Heart right ventricle (tissue), 16 donors: ENCODE results near the gene SNTN. TPM values are rescaled to one million over a fixed set of nuclear protein-coding genes. Genes with fewer than 3 reads are reported as not detected.
"Not testable (repeated sequence)": the region's sequence is repeated elsewhere in the genome, so short reads cannot be mapped to it uniquely, and the experiment has no call there.

Experiments used
- ATAC-seq, 8 donors: fragments of 200-7000 bp; cut with Tn5 transposase; one replicate each; pipeline ENCODE4 v1.9.1; 2020; ENCODE audit warnings: mild to moderate bottlenecking in 8 of 8, moderate library complexity in 8 of 8, moderate number of reproducible peaks in 1 of 8
- DNase-seq, 2 donors: peaks; one replicate each; pipeline ENCODE4 v3.0.0-alpha.2; 2020
- H3K27ac ChIP-seq, 10 donors: fragments of 200-600 bp; sonication (generic) in 2 of 10; one replicate each; pipeline versions ENCODE4 v1.5.0 to v1.8.0; 2020 to 2022; ENCODE audit warnings: mild to moderate bottlenecking in 3 of 10
- H3K27me3 ChIP-seq, 7 donors: fragments of 200-600 bp; one replicate each; pipeline ENCODE4 v1.8.0; 2021 to 2022; ENCODE audit warnings: mild to moderate bottlenecking in 2 of 7
- H3K36me3 ChIP-seq, 9 donors: fragments of 200-600 bp; sonication (generic) in 1 of 9; one replicate each; pipeline versions ENCODE4 v1.5.0 to v1.8.0; 2020 to 2022; ENCODE audit warnings: mild to moderate bottlenecking in 2 of 9
- H3K4me1 ChIP-seq, 9 donors: fragments of 200-600 bp; sonication (generic) in 1 of 9; one replicate each; pipeline versions ENCODE4 v1.5.0 to v1.8.0; 2020 to 2022; ENCODE audit warnings: mild to moderate bottlenecking in 4 of 9
- H3K4me3 ChIP-seq, 10 donors: fragments of 200-600 bp; sonication (generic) in 2 of 10; one replicate each; pipeline versions ENCODE4 v1.5.0 to v1.8.0; 2020 to 2022; ENCODE audit warnings: mild to moderate bottlenecking in 7 of 10, moderate library complexity in 2 of 10
- H3K9me3 ChIP-seq, 11 donors: fragments of 200-600 bp in 10 of 11; sonication (generic) in 2 of 11; one replicate each; pipeline versions ENCODE4 v1.5.0 to v1.8.0; 2013 to 2022; ENCODE audit warnings: mild to moderate bottlenecking in 2 of 11, control low read depth in 1 of 11, moderate library complexity in 1 of 11
- CTCF ChIP-seq, 9 donors: fragments of 200-600 bp; sonication (generic) in 2 of 9; IDR thresholded peaks; one replicate each; pipeline versions ENCODE4 v1.5.0 to v1.8.0; 2021 to 2022; ENCODE audit warnings: antibody characterized with exemption in 9 of 9, mild to moderate bottlenecking in 5 of 9, moderate library complexity in 1 of 9
- WGBS, 2 donors: extraction: QIAGEN DNeasy Blood & Tissue Kit; methylation state at CpG; one replicate each; pipeline ENCODE4 v1.1.7; 2013; ENCODE audit warnings: inconsistent platforms in 1 of 2; 5-methylcytosine and 5-hydroxymethylcytosine counted together
- intact Hi-C, 10 donors: fragments of 100-400 bp; cut with DNase I; formaldehyde crosslinking; loops; one replicate each; pipeline versions ENCODE4 v1.11.1 to v1.14.2; 2022
- polyA plus RNA-seq, 2 donors: library from polyadenylated mRNA; stranded (reverse); fragments of 200-250 nt; gene quantifications; one replicate each; pipeline ENCODE4 v1.2.3, GENCODE V29; 2013
- total RNA-seq, 10 donors: library from RNA; stranded (reverse); fragmentation: NEBNext Ultra II Directional in 3 of 10; extraction: Animal tissue kit (Norgen Biotek cat#: 25700) in 3 of 10; gene quantifications; one replicate each; pipeline versions ENCODE4 v1.2.1 to v1.2.4, GENCODE V29; 2021 to 2023
- donor health status: Arrhythmogenic right ventricular cardiomyopathy.
- donor health status: ischemic (EF 13 %, LVEDD 7.1; RV severe dilation, severe dysfunction).
- donor health status: healthy with polysubstance abuse.
- donor health status: DM: no; HTN: yes; CAD: no.
- donor health status: DM: no; HTN: no; CAD: no.
- donor health status: ischemic (EF 25% LVEDD 6.9; RV normal size, moderate dysfunction).
- donor health status: ischemic (EF 25% LVEDD 5.7; RV mildly dilated, moderate dysfunction).
- donor health status: healthy.
- donor health status: DM: yes; HTN: yes; CAD: no.
- donor health status: Ischemic cardiomyopathy.
- donor health status: ischemic (EF 35%, LVEDD 5.7; RV mildly dilated, moderate dysfunction).
- donor health status: nonischemic (EF 11% LVEDD 7.7; RV severe dilation, severe dysfunction).
- donor health status: DM: yes; HTN: yes; CAD: no.
- donor health status: PGD.
- donor health status: ischemic (EF 29% LVEDD 5.4; RV normal size, mild dysfunction).
- donor health status: nonischemic (EF 23%, LVEDD 6.1; RV moderate dilation, normal function).

The SNTN gene
- total and polyA plus RNA-seq, 12 donors = not detected

DNA sequence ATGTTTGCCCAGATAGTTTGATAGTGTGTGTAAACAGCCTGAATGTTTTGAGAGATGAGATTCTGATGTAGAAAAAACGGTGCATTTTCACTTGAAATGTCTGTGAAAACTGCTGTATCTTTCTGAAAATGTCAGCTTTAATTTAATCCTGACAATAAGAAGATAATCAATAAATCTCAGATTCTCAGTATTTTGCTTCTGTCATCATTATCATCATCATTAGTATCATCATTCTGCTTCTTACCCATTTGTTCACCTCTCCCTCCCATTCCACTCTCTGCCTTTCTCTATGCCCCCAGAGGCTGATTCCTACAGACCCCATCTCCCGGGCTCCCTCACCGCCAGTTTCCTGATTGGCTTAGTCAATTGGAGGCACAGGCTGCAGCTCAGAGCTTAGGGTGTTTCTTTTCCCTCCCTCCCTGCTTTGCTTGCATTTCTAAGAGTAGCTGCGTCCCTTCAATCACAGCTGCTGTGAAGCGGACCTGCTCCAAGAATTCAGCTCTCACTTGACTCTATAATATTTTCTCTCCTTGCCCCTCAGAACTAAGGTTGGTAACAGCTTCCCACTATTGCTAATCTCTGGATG, 8.2 kb upstream of the SNTN start:
- H3K36me3 ChIP-seq = no peaks in the 10 kb centered on the region
- WGBS, 2 donors = 51 to 58% methylated on average over 5 of the region's 5 CpGs
- H3K4me3 ChIP-seq = no peak overlapping the region
- intact Hi-C loops = no loop called here
- H3K4me1 ChIP-seq = no peaks in the 10 kb centered on the region
- ATAC-seq (no peak), DNase-seq (no peak)
- H3K27ac ChIP-seq = no peak overlapping the region
- peaks cover 0 to 11% (median 0%) of the 10 kb centered on the region in 7 donors for H3K27me3 ChIP-seq
- H3K9me3 ChIP-seq = peaks cover 0 to 5% (median 0%) of the 10 kb centered on the region in 11 donors
- TF ChIP-seq CTCF (IDR thresholded peaks at IDR 0.05) = no peak

DNA sequence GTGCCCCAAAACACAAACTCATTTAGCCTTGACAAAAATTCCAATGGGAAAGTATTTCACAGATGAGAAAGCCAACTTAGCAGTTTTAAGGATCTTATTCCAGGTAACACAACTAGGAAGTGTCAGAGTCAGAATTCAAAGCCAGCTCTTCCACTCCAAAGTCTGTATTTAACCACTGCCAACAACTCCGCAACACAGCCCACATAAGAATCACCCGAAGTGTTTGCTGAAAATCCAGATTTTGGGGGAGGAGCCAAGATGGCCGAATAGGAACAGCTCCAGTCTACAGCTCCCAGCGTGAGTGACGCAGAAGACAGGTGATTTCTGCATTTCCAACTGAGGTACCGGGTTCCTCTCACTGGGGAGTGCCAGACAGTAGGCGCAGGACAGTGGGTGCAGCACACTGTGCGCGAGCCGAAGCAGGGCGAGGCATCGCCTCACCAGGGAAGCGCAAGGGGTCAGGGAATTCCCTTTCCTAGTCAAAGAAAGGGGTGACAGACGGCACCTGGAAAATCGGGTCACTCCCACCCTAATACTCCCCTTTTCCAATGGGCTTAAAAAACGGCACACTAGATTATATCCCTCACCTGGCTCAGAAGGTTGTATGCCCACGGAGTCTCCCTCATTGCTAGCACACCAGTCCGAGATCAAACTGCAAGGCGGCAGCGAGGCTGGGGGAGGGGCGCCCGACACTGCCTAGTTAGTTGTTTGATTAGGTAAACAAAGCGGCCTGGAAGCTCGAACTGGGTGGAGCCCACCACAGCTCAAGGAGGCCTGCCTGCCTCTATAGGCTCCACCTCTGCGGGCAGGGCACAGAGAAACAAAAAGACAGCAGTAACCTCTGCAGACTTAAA, 7.3 kb upstream of the SNTN start:
- H3K36me3 ChIP-seq, H3K4me1 ChIP-seq, H3K4me3 ChIP-seq, intact Hi-C loops, DNase-seq, H3K27ac ChIP-seq, H3K9me3 ChIP-seq, ATAC-seq: not testable (repeated sequence)
- 54 to 59% methylated on average over 25 of the region's 25 CpGs for WGBS, 2 donors
- peaks cover 0 to 11% (median 0%) of the 10 kb centered on the region in 7 donors for H3K27me3 ChIP-seq

DNA sequence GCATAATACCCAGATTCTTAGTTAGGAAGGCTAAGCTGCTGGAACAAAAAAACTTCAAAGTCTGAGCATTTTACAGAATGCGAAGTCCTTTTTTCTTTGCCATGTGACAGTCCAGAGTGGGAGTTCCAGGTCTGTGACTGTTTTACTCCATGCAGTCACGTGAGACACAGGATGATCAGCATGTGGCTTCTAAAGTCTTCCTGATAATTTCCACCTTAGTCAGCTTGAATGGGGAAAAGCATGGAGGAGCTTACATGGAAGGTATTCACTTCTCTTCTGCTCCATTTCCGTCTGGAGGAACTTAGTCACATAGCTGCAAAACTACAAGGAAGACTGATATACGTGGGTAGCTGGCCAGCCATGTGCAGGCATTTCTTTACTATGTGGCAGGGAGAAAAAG, 1.7 kb downstream of the SNTN start:
- Histone ChIP-seq H3K36me3 (no peaks in the 10 kb centered on the region), H3K27me3 (no peaks in the 10 kb centered on the region), H3K9me3 (no peaks in the 10 kb centered on the region), H3K4me3 (no peak overlapping the region), H3K27ac (no peak overlapping the region), H3K4me1 (no peaks in the 10 kb centered on the region)
- no peak for TF ChIP-seq CTCF (IDR thresholded peaks at IDR 0.05)
- no peak for ATAC-seq
- 62 to 79% methylated on average over 4 of the region's 4 CpGs for whole genome bisulfite sequencing, 2 donors
- no peak for DNase-seq
- intact Hi-C loops = no loop called here

- Histone ChIP-seq H3K9me3 (no peaks in the 10 kb centered on the region), H3K27me3 (no peaks in the 10 kb centered on the region), H3K4me1 (no peaks in the 10 kb centered on the region), H3K27ac (no peak overlapping the region), H3K36me3 (no peaks in the 10 kb centered on the region), H3K4me3 (no peak overlapping the region)
- intact Hi-C loops = no loop called here
- no peak for DNase-seq
- no peak for TF ChIP-seq CTCF (IDR thresholded peaks at IDR 0.05)
- WGBS, 2 donors = 60 to 73% methylated on average over 5 of the region's 5 CpGs
- no peak for ATAC-seq
Observed at GRCh38 chr3:63654931-63655330, 2.5 kb downstream of the SNTN start.

DNA sequence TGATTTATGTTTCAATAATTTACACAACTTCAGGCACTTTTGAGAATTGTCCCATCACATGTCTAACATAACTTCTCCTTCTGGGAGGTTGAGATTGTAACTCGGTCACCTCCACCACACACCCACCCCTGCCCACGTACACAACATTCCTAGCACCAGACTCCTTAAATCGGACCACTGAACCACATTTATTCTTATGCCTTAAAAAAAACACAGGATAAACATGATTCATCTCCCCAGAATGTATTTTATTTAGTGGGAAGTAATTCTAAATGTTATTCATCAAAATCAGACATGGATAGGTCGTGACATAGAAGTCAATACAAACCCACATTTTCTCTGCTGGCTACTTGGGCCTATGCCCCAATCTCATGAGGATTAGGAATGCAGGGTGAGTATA, 3.0 kb downstream of the SNTN start:
- Histone ChIP-seq H3K27ac (no peak overlapping the region), H3K27me3 (no peaks in the 10 kb centered on the region), H3K4me3 (no peak overlapping the region), H3K4me1 (no peaks in the 10 kb centered on the region), H3K36me3 (no peaks in the 10 kb centered on the region), H3K9me3 (no peaks in the 10 kb centered on the region)
- no peak for TF ChIP-seq CTCF (IDR thresholded peaks at IDR 0.05)
- intact Hi-C loops = no loop called here
- 77 to 84% methylated on average over 4 of the region's 4 CpGs for WGBS, 2 donors
- DNase-seq (no peak), ATAC-seq (no peak)
